ENCODE measurements around the gene RLBP1. TPM values are rescaled to one million over a fixed set of nuclear protein-coding genes. Genes with fewer than 3 reads are reported as not detected.

Gene RLBP1
- total RNA-seq, 1 experiment from 2014 or later, result not detected

GRCh38 chr15:89171136-89172072 lies 50.0 kb downstream of the RLBP1 start:
- Histone ChIP-seq H3K36me3 (ENCODE audit: low read depth, low read length) (no peaks in the 10 kb centered on the region), H3K27ac (ENCODE audit: low read length) (no peak overlapping the region), H3K9ac (ENCODE audit: low read length) (no peak overlapping the region), H3K4me2 (ENCODE audit: low read length) (no peak overlapping the region), H3K27me3 (ENCODE audit: low read length) (no peaks in the 10 kb centered on the region), H3K79me2 (ENCODE audit: low read length) (no peaks in the 10 kb centered on the region), H3F3A (ENCODE audit: low read length, unreplicated experiment) (peaks cover 16% of the 10 kb centered on the region), H2AFZ (ENCODE audit: low read length) (no peak overlapping the region), H3K4me3 (ENCODE audit: low read length) (no peak overlapping the region), H4K20me1 (ENCODE audit: low read length) (no peaks in the 10 kb centered on the region), H3K9me3 (ENCODE audit: low read length) (no peaks in the 10 kb centered on the region), H3K4me1 (ENCODE audit: insufficient read depth, low read length) (peaks cover 29% of the 10 kb centered on the region), H3K9me2 (replicated peaks; ENCODE audit: low read length) (no peaks in the 10 kb centered on the region)
- ChIA-PET CTCF (interaction anchor here (1.1 kb wide), 1 partner anchor 114 kb away, joined by 3 read pairs; no protein-coding TSS in a partner anchor), POLR2A (ENCODE audit: unreplicated experiment) (interaction anchor here (0.6 to 1.0 kb wide), 2 partner anchors 83 to 191 kb away, joined by 3 read pairs; partner anchors contain the start of gene ABHD2)
- ATAC-seq (no peak), DNase-seq (peak; percentile 77)
- TF ChIP-seq, protein P1, sequence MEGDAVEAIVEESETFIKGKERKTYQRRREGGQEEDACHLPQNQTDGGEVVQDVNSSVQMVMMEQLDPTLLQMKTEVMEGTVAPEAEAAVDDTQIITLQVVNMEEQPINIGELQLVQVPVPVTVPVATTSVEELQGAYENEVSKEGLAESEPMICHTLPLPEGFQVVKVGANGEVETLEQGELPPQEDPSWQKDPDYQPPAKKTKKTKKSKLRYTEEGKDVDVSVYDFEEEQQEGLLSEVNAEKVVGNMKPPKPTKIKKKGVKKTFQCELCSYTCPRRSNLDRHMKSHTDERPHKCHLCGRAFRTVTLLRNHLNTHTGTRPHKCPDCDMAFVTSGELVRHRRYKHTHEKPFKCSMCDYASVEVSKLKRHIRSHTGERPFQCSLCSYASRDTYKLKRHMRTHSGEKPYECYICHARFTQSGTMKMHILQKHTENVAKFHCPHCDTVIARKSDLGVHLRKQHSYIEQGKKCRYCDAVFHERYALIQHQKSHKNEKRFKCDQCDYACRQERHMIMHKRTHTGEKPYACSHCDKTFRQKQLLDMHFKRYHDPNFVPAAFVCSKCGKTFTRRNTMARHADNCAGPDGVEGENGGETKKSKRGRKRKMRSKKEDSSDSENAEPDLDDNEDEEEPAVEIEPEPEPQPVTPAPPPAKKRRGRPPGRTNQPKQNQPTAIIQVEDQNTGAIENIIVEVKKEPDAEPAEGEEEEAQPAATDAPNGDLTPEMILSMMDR (conservative IDR thresholded peaks at IDR 0.05; ENCODE audit: low read depth, low read length), result peak; percentile 90
- TF ChIP-seq EZH2phosphoT487 (IDR thresholded peaks at IDR 0.05; ENCODE audit: borderline replicate concordance, low read length) (no peak), EZH2 (IDR thresholded peaks at IDR 0.05; ENCODE audit: low read length, unreplicated experiment) (no peak)
- no TSS peak for BruUV-seq (replicated peaks)
- intact Hi-C loops (cut with micrococcal nuclease), result loop anchor here (1.0 to 10.0 kb wide), 2 partner anchors 114 to 267 kb away; no protein-coding TSS in a partner anchor

DNA sequence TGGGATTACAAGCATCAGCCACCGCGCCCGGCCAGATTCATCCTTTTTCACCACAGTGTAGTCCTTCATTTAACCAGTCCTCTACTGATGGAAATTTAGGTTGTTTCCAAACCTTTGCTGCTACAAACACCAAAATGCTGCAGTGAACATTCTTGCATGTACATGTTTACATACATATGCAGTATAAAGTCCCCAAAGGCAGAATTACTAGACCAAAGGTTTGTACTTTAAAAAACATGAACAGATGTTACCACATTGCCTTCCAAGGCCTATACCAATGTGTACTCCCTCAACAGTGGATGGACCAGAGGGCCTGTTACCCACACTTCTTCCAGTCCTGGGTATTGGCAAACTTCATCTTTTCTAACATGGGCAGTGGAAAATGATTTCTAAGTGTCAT lies 51.0 kb downstream of the RLBP1 start:
- DNase-seq, result no peak
- Histone ChIP-seq H3K9ac (ENCODE audit: low read length) (no peak overlapping the region), H3K4me2 (ENCODE audit: low read length) (no peak overlapping the region), H3K36me3 (ENCODE audit: low read depth, low read length) (no peaks in the 10 kb centered on the region), H3K9me2 (replicated peaks; ENCODE audit: low read length) (no peaks in the 10 kb centered on the region), H3K9me3 (ENCODE audit: low read length) (no peaks in the 10 kb centered on the region), H3K27me3 (ENCODE audit: low read length) (no peaks in the 10 kb centered on the region), H4K20me1 (ENCODE audit: low read length) (no peaks in the 10 kb centered on the region), H3K27ac (ENCODE audit: low read length) (no peak overlapping the region), H3K4me3 (ENCODE audit: low read length) (no peak overlapping the region), H3K79me2 (ENCODE audit: low read length) (no peaks in the 10 kb centered on the region), H3F3A (ENCODE audit: low read length, unreplicated experiment) (peaks cover 19% of the 10 kb centered on the region), H2AFZ (ENCODE audit: low read length) (no peak overlapping the region), H3K4me1 (ENCODE audit: insufficient read depth, low read length) (peaks cover 39% of the 10 kb centered on the region)
- intact Hi-C loops (cut with micrococcal nuclease), result loop anchor here (10.0 kb wide), 1 partner anchor 266 kb away; no protein-coding TSS in a partner anchor
- ChIA-PET CTCF (no interaction called here), POLR2A (ENCODE audit: unreplicated experiment) (no interaction called here)
- ATAC-seq, result no peak
- TF ChIP-seq, protein P1 (conservative IDR thresholded peaks at IDR 0.05; ENCODE audit: low read depth, low read length), result no peak
- TF ChIP-seq EZH2 (IDR thresholded peaks at IDR 0.05; ENCODE audit: low read length, unreplicated experiment) (no peak), EZH2phosphoT487 (IDR thresholded peaks at IDR 0.05; ENCODE audit: borderline replicate concordance, low read length) (no peak)
- BruUV-seq (replicated peaks), result no TSS peak
